NCI-H2227 (cell line): ENCODE results near the gene BMX.

Source experiments
- DNase-seq: peaks from one replicate; lab custom pipeline; 2025; ENCODE audit not compliant: unreplicated experiment; lab: John Stamatoyannopoulos, UW

BMX gene

DNA sequence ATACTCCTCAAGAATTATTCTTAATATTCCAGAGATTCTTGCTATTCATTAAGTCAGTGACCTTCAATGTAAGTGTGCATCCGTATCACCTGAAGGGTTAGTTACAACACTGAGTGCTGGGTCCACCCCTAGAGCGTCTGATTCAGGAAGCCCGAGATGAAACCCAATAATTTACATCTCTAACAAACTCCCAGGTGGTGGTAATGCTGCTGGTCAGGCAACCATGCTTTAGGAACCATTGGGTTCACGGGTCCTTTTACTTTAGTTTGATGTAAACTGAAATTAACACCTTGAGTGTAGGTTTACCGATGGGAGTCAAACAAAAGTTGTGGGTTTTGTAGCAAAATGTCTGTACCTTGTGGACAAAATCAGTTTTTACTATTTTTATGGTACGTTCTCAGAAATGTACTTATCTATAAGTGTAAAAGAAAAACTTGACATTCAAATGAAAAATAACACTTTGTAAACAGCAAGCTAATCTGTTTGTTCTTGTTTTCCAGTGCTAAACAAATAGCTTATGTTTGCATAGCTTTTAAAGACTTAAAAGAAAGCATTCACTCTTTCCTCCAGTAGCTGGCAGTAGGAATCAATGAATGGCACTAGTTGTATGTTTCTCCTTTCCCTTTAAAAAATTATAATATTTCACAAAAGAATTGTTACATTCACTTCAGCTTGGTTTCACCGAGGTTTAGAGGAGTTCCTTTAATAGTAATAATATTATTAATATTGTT is 67.4 kb downstream of the BMX start:
- no peak for DNase-seq

- DNase-seq = no peak
Observed at GRCh38 chrX:15570145-15570544, 69.5 kb downstream of the BMX start.

GRCh38 chrX:15574017-15574416 is 73.4 kb downstream of the BMX start:
- no peak for DNase-seq

- no peak for DNase-seq
Observed at GRCh38 chrX:15576019-15576418, 75.4 kb downstream of the BMX start.

GRCh38 chrX:15579778-15580747 is 79.5 kb downstream of the BMX start:
- no peak for DNase-seq

- no peak for DNase-seq
Observed at GRCh38 chrX:15594371-15594770, 93.8 kb downstream of the BMX start.

- DNase-seq = no peak
Observed at GRCh38 chrX:15598026-15598425, 97.4 kb downstream of the BMX start.

DNA sequence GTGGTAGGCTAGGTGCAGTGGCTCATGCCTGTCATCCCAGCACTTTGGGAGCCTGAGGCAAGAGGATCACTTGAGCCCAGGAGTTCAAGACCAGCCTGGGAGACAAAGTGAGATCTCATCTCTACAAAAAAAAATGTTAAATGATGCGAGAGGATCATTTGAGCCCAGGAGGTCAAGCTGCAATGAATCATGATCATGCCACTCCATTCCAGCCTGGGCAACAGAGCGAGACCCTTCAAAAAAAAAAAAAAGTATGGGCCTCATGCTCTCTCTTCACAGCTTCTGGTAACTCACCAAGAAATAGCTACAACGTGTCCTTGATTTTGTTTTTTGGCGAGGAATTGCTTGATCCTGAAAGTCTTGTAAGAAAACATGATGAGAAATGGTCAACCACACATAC is 98.9 kb downstream of the BMX start:
- DNase-seq = no peak

DNA sequence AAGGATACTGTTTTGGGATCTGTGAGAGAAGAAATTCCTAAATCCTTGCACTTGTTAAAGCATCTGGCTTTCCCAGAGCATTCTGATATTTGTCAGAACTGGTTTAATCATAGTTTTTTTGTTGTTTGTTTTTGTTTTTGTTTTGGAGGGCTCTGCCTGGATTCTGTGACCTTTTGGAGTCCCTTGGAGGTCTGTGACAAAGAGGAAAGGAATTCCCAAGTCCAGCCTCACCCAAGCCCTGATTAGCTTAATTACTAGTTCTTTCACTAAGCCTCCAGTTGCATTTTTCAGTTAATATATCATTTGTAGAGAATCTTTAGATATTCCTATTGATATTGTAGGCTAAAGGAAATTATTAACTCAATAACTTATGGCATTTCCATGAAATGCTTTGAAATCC is 99.4 kb downstream of the BMX start:
- no peak for DNase-seq

DNA sequence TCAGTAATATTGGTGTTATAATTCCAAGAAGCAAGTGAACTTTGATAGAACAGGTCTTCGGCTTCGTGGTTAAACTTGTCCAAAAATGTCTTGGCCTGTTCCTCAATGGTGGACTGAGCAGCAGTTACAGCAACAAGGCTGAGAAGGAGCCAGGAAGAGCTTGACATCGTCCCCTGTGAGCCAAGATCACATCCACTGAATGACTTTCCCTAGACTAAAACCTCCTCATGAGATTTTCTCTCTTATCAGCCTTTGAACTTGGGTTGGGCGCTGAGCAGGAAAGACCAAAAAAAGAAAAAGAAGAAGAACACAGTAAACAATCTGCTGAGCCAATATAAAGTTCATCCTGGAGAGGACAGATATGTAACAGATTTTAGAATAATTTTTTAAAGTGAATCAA is 100.1 kb downstream of the BMX start, which contains the start of gene ACE2:
ACE2 (minus strand) TSS at position 216 of the 400 bp plus-strand sequence; CDS start at position 167, 49 bp downstream.
- no peak for DNase-seq

DNA sequence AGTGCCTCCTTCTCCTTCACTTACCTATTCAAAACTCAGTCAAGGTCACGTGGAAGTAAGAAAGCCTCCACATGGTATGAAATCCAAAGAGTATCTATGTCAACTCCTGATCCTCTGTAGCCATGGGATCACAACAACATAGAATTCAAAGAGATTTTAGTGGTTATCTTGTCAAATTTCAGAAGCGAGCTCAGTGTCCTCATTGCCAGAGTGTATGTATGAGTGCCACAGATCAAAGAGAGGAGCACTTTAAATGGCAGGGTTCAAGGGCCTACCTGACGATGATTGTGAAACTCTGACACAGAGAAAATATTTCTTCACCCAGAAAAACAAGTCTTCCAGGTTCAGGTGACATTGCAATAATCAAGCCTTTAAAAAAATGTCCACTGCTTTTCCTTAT is 101.3 kb downstream of the BMX start:
- no peak for DNase-seq

- DNase-seq = no peak
Observed at GRCh38 chrX:15602761-15603160, 102.2 kb downstream of the BMX start.

DNA sequence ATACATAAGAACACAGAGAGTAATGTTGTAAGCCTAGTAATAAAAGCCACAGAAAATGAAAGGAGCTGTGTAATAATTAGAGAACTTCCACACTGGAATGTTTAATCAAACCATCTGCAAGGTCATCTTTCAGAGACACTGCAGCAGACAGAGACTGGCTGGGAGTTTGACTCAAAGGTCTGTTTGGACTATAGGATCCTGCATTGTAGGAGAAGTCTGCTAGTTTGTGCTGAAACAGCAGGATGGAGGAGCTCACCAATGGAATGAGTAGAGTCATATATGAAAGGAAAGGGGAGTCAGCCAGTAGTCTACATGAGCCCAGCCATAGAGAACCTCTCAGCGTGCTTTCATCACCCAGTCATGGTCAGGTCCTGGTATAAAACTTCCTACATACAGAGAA is 104.6 kb downstream of the BMX start:
- DNase-seq = no peak
